Common myeloid progenitor, CD34-positive (primary cell): Measurements from ENCODE around the gene ZBED4.

ENCODE experiments used
- CTCF ChIA-PET: fragments of 350-600 bp; sonication (Branson Sonifier 250); formaldehyde crosslinking; loops from one replicate; lab custom pipeline; 2021; ENCODE audit warnings: antibody characterized with exemption; lab: Charles Lee
- POLR2A ChIA-PET: fragments of 350-600 bp; sonication (Branson Sonifier 250); formaldehyde crosslinking; loops from one replicate; lab custom pipeline; 2021; ENCODE audit warnings: antibody characterized with exemption; lab: Charles Lee
- DNase-seq, 3 donors: peaks; one replicate each; pipeline versions ENCODE4 v3.0.0 to v3.0.0-alpha.2; 2013
- H3K27ac ChIP-seq, 2 experiments: 1 replicate in 1 of 2; 2 replicates in 1 of 2; pipeline ENCODE4 v1.7.0; 2013; ENCODE audit warnings: inconsistent platforms in 2 of 2, low read length in 2 of 2, mild to moderate bottlenecking in 2 of 2, low read depth in 1 of 2, moderate library complexity in 1 of 2; ENCODE audit not compliant: severe bottlenecking in 2 of 2, insufficient read depth in 1 of 2, poor library complexity in 1 of 2
- H3K27me3 ChIP-seq, 5 experiments: replicated peaks in 2 of 5; 1 replicate in 3 of 5; 2 replicates in 2 of 5; pipeline versions ENCODE4 v1.6.1 to v1.7.0; 2013; ENCODE audit warnings: low read length in 4 of 5, mild to moderate bottlenecking in 2 of 5, moderate library complexity in 2 of 5, inconsistent platforms in 1 of 5; ENCODE audit not compliant: insufficient read depth in 5 of 5, control insufficient read depth in 4 of 5
- H3K36me3 ChIP-seq, 4 experiments: 1 replicate in 2 of 4; 2 replicates in 2 of 4; pipeline versions ENCODE4 v1.6.1 to v1.7.0; 2013; ENCODE audit warnings: low read length in 3 of 4, control low read depth in 1 of 4, mild to moderate bottlenecking in 1 of 4; ENCODE audit not compliant: control insufficient read depth in 4 of 4, insufficient read depth in 4 of 4
- H3K4me1 ChIP-seq, 4 experiments: 1 replicate in 3 of 4; 2 replicates in 1 of 4; pipeline versions ENCODE4 v1.6.1 to v1.7.1; 2013; ENCODE audit warnings: low read length in 3 of 4, mild to moderate bottlenecking in 3 of 4, control low read depth in 1 of 4, inconsistent platforms in 1 of 4, moderate library complexity in 1 of 4; ENCODE audit not compliant: control insufficient read depth in 4 of 4, insufficient read depth in 4 of 4; ENCODE audit errors: control extremely low read depth in 1 of 4
- H3K4me3 ChIP-seq, 7 experiments: 1 replicate in 4 of 7; 2 replicates in 3 of 7; pipeline versions ENCODE4 v1.5.1 to v1.7.0; 2013; ENCODE audit warnings: mild to moderate bottlenecking in 7 of 7, low read length in 6 of 7, moderate library complexity in 6 of 7, inconsistent platforms in 2 of 7, low read depth in 2 of 7, control low read depth in 1 of 7; ENCODE audit not compliant: insufficient read depth in 4 of 7, control insufficient read depth in 1 of 7; ENCODE audit errors: extremely low read depth in 1 of 7
- H3K9me3 ChIP-seq, 5 experiments: 1 replicate in 4 of 5; 2 replicates in 1 of 5; pipeline versions ENCODE4 v1.6.1 to v1.7.1; 2013; ENCODE audit warnings: low read length in 4 of 5, mild to moderate bottlenecking in 2 of 5, inconsistent platforms in 1 of 5, low read depth in 1 of 5, moderate library complexity in 1 of 5; ENCODE audit not compliant: control insufficient read depth in 4 of 5, insufficient read depth in 2 of 5; ENCODE audit errors: control extremely low read depth in 1 of 5
- WGBS: methylation state at CpG from one replicate; pipeline ENCODE4 v1.1.5; 2013; ENCODE audit not compliant: insufficient coverage; 5-methylcytosine and 5-hydroxymethylcytosine counted together

Gene ZBED4

DNA sequence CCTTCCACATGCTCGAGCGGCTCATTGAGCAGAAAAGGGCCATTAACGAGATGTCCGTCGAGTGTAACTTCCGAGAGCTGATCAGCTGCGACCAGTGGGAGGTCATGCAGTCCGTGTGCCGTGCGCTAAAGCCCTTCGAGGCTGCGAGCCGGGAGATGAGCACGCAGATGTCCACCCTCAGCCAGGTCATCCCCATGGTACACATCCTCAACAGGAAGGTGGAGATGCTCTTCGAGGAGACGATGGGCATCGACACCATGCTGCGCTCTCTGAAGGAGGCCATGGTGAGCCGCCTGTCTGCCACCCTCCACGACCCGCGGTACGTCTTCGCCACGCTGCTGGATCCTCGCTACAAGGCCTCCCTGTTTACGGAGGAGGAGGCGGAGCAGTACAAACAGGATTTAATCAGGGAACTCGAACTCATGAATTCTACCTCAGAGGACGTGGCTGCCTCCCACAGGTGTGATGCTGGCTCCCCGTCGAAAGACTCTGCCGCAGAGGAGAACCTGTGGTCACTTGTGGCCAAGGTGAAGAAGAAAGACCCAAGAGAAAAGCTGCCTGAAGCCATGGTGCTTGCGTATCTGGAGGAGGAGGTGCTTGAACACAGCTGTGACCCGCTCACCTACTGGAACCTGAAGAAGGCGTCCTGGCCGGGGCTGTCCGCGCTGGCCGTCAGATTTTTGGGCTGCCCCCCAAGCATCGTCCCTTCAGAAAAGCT lies 32.9 kb downstream of the ZBED4 start:
- 98% methylated on average over 40 of the region's 41 CpGs for WGBS
- DNase-seq, result no peak
- H3K27me3 ChIP-seq, result no peaks in the 10 kb centered on the region
- peaks cover 4 to 39% (median 24%) of the 10 kb centered on the region in 5 experiments for H3K9me3 ChIP-seq
- H3K27ac ChIP-seq, result no peak overlapping the region
- CTCF ChIA-PET, result interaction anchor here (0.9 to 1.3 kb wide), 3 partner anchors 9 to 14 kb away, joined by 3 to 4 read pairs (median 3); no protein-coding TSS in a partner anchor
- peaks cover 32 to 91% (median 73%) of the 10 kb centered on the region in 4 experiments for H3K36me3 ChIP-seq
- POLR2A ChIA-PET, result no interaction called here
- H3K4me3 ChIP-seq, result no peak overlapping the region
- H3K4me1 ChIP-seq, result peaks cover 0 to 4% (median 0%) of the 10 kb centered on the region in 4 experiments

DNA sequence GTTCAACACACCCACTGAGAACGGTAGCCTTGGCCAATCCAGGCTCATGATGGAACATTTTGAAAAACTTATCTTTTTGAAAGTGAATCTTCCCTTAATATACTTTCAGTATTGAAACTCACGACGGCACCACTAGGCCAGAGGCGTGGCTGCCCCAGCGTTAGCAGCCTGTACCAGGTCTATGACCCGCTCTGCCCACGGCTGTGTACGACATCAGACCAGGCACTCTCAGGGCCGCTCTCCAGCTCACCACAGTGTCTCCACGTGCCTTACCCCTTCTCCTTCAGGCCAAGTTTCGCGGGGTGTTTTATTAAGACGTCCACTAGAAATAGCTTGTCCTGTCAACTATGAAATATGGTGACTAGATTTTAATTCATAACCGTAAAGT lies 33.4 kb downstream of the ZBED4 start:
- H3K27me3 ChIP-seq, result no peaks in the 10 kb centered on the region
- 98% methylated on average over 10 of the region's 14 CpGs for WGBS
- peaks cover 34 to 93% (median 74%) of the 10 kb centered on the region in 4 experiments for H3K36me3 ChIP-seq
- ChIA-PET CTCF (interaction anchor here (0.7 to 1.2 kb wide), 3 partner anchors 10 to 27 kb away, joined by 3 read pairs; no protein-coding TSS in a partner anchor), POLR2A (interaction anchor here (0.6 kb wide), 1 partner anchor 501 kb away, joined by 3 read pairs; no protein-coding TSS in a partner anchor)
- H3K4me1 ChIP-seq, result no peaks in the 10 kb centered on the region
- DNase-seq, result no peak
- H3K4me3 ChIP-seq, result no peak overlapping the region
- peaks cover 4 to 41% (median 24%) of the 10 kb centered on the region in 5 experiments for H3K9me3 ChIP-seq
- no peak overlapping the region for H3K27ac ChIP-seq

DNA sequence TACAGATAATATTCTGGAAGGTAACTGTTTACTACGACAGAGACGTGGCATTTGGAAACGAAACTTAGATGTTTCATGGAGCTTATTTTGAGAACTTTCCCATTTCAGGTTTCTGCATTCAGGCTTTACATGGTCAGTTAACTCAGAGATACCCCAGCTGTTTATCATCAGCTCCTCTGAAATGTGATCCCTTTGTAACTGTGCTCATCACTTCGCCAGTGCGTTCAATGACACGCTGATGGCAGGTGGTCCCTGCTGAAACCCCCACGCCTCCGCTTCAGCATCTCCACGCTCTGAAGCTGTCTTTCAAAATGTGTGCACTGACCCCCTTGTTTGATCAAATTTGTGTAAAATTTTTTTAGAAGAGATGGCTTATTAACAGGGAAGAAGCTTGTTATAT lies 34.1 kb downstream of the ZBED4 start:
- peaks cover 38 to 96% (median 73%) of the 10 kb centered on the region in 4 experiments for H3K36me3 ChIP-seq

DNA sequence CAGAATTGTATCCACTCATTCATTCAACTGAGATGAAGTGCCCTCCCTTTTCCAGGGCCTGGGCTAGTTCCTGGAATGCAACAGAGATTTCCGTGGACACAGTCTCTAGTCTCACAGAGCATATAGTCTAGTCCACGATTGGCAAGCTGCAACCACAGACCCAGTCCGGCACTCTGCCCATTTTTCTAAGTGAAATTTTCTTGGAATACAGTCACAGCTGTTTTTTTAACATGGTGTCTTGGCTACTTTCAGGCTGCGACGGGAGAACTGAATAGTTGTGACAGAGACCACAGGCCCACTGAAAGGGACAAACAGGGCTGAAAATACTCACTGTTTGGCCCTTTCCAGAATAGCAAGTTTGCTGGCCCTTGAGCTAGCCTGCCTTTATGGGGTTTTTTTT lies 35.4 kb downstream of the ZBED4 start:
- POLR2A ChIA-PET, result no interaction called here
- 95% methylated on average over 3 of the region's 5 CpGs for WGBS
- H3K9me3 ChIP-seq, result peaks cover 9 to 54% (median 30%) of the 10 kb centered on the region in 5 experiments

More for the DNA sequence above, 34.1 kb downstream of the ZBED4 start:
- ChIA-PET CTCF (interaction anchor here (0.7 to 0.9 kb wide), 3 partner anchors 10 to 27 kb away, joined by 3 read pairs; no protein-coding TSS in a partner anchor), POLR2A (interaction anchor here (0.6 kb wide), 1 partner anchor 501 kb away, joined by 3 read pairs; no protein-coding TSS in a partner anchor)
- WGBS, result 100% methylated on average over 4 of the region's 9 CpGs
- Histone ChIP-seq H3K4me1 (no peaks in the 10 kb centered on the region), H3K27me3 (no peaks in the 10 kb centered on the region), H3K27ac (no peak overlapping the region), H3K4me3 (no peak overlapping the region), H3K9me3 (peaks cover 7 to 47% (median 27%) of the 10 kb centered on the region in 5 experiments)
- no peak for DNase-seq

GRCh38 chr22:49892226-49892899 lies 38.7 kb downstream of the ZBED4 start:
- CTCF ChIA-PET, result interaction anchor here (1.1 to 1.6 kb wide), 2 partner anchors 15 to 22 kb away, joined by 3 to 5 read pairs; no protein-coding TSS in a partner anchor
- no peaks in the 10 kb centered on the region for H3K4me1 ChIP-seq
- DNase-seq, result no peak
- no peak overlapping the region for H3K27ac ChIP-seq
- POLR2A ChIA-PET, result no interaction called here
- H3K4me3 ChIP-seq, result no peak overlapping the region
- H3K9me3 ChIP-seq, result peaks cover 9 to 54% (median 25%) of the 10 kb centered on the region in 5 experiments
- 100% methylated on average over 3 of the region's 4 CpGs for WGBS
- H3K36me3 ChIP-seq, result peaks cover 28 to 71% (median 48%) of the 10 kb centered on the region in 4 experiments
- H3K27me3 ChIP-seq, result no peaks in the 10 kb centered on the region

More for the DNA sequence above, 35.4 kb downstream of the ZBED4 start:
- H3K36me3 ChIP-seq, result peaks cover 38 to 91% (median 72%) of the 10 kb centered on the region in 4 experiments
- H3K27me3 ChIP-seq, result no peaks in the 10 kb centered on the region
- H3K27ac ChIP-seq, result no peak overlapping the region
- CTCF ChIA-PET, result interaction anchor here (0.7 to 1.2 kb wide), 2 partner anchors 11 to 12 kb away, joined by 3 read pairs; no protein-coding TSS in a partner anchor
- DNase-seq, result no peak
- no peak overlapping the region for H3K4me3 ChIP-seq
- no peaks in the 10 kb centered on the region for H3K4me1 ChIP-seq

- H3K27ac ChIP-seq, result no peak overlapping the region
- no peaks in the 10 kb centered on the region for H3K4me1 ChIP-seq
- peaks cover 25 to 67% (median 42%) of the 10 kb centered on the region in 4 experiments for H3K36me3 ChIP-seq
- H3K4me3 ChIP-seq, result no peak overlapping the region
- WGBS, result 75% methylated on average over 4 of the region's 4 CpGs
- POLR2A ChIA-PET, result no interaction called here
- peaks cover 9 to 54% (median 22%) of the 10 kb centered on the region in 5 experiments for H3K9me3 ChIP-seq
- CTCF ChIA-PET, result interaction anchor here (1.6 kb wide), 1 partner anchor 16 kb away, joined by 5 read pairs; no protein-coding TSS in a partner anchor
- no peak for DNase-seq
- H3K27me3 ChIP-seq, result no peaks in the 10 kb centered on the region
These were observed 39.4 kb downstream of the ZBED4 start for GRCh38 chr22:49893025-49893424.
